ENCODE data around the gene JAKMIP2. TPM values are rescaled to one million over a fixed set of nuclear protein-coding genes. Genes with fewer than 3 reads are reported as not detected.

JAKMIP2 gene
- total RNA-seq, 1 donor from 2014 or later = 1.8 TPM

GRCh38 chr5:147742151-147742550 lies 40.4 kb downstream of the JAKMIP2 start:
- H3K27ac Mint-ChIP-seq (ENCODE audit: unreplicated experiment) = no peak overlapping the region
- H3K4me3 Mint-ChIP-seq (ENCODE audit: unreplicated experiment) = no peak overlapping the region
- peaks cover 6% of the 10 kb centered on the region for H3K4me1 Mint-ChIP-seq (ENCODE audit: unreplicated experiment)
- no peaks in the 10 kb centered on the region for H3K36me3 Mint-ChIP-seq (ENCODE audit: unreplicated experiment)
- no peak for TF ChIP-seq CTCF (IDR thresholded peaks at IDR 0.05)
- H3K27me3 Mint-ChIP-seq (ENCODE audit: unreplicated experiment) = no peaks in the 10 kb centered on the region
- no peaks in the 10 kb centered on the region for H3K9me3 Mint-ChIP-seq (ENCODE audit: unreplicated experiment)
- no peak for DNase-seq (ENCODE audit: extremely low spot score, unreplicated experiment)

GRCh38 chr5:147740864-147741263 lies 41.7 kb downstream of the JAKMIP2 start:
- Mint-ChIP-seq H3K4me3 (ENCODE audit: unreplicated experiment) (no peak overlapping the region), H3K9me3 (ENCODE audit: unreplicated experiment) (no peaks in the 10 kb centered on the region), H3K36me3 (ENCODE audit: unreplicated experiment) (no peaks in the 10 kb centered on the region), H3K27ac (ENCODE audit: unreplicated experiment) (no peak overlapping the region), H3K27me3 (ENCODE audit: unreplicated experiment) (no peaks in the 10 kb centered on the region), H3K4me1 (ENCODE audit: unreplicated experiment) (peaks cover 6% of the 10 kb centered on the region)
- no peak for DNase-seq (ENCODE audit: extremely low spot score, unreplicated experiment)
- TF ChIP-seq CTCF (IDR thresholded peaks at IDR 0.05) = no peak

- TF ChIP-seq CTCF (IDR thresholded peaks at IDR 0.05) = no peak
- Mint-ChIP-seq H3K4me1 (ENCODE audit: unreplicated experiment) (no peaks in the 10 kb centered on the region), H3K36me3 (ENCODE audit: unreplicated experiment) (no peaks in the 10 kb centered on the region), H3K4me3 (ENCODE audit: unreplicated experiment) (no peak overlapping the region), H3K27me3 (ENCODE audit: unreplicated experiment) (no peaks in the 10 kb centered on the region), H3K27ac (ENCODE audit: unreplicated experiment) (no peak overlapping the region), H3K9me3 (ENCODE audit: unreplicated experiment) (no peaks in the 10 kb centered on the region)
- DNase-seq (ENCODE audit: extremely low spot score, unreplicated experiment) = no peak
Observed at GRCh38 chr5:147737921-147738320, 44.6 kb downstream of the JAKMIP2 start.

GRCh38 chr5:147735621-147736125 lies 46.9 kb downstream of the JAKMIP2 start:
- Mint-ChIP-seq H3K27me3 (ENCODE audit: unreplicated experiment) (peaks cover 2% of the 10 kb centered on the region), H3K36me3 (ENCODE audit: unreplicated experiment) (no peaks in the 10 kb centered on the region), H3K4me3 (ENCODE audit: unreplicated experiment) (no peak overlapping the region), H3K27ac (ENCODE audit: unreplicated experiment) (no peak overlapping the region), H3K4me1 (ENCODE audit: unreplicated experiment) (no peaks in the 10 kb centered on the region), H3K9me3 (ENCODE audit: unreplicated experiment) (no peaks in the 10 kb centered on the region)
- no peak for TF ChIP-seq CTCF (IDR thresholded peaks at IDR 0.05)
- DNase-seq (ENCODE audit: extremely low spot score, unreplicated experiment) = no peak

GRCh38 chr5:147734894-147735293 lies 47.6 kb downstream of the JAKMIP2 start:
- Mint-ChIP-seq H3K9me3 (ENCODE audit: unreplicated experiment) (no peaks in the 10 kb centered on the region), H3K36me3 (ENCODE audit: unreplicated experiment) (no peaks in the 10 kb centered on the region), H3K27ac (ENCODE audit: unreplicated experiment) (no peak overlapping the region), H3K4me3 (ENCODE audit: unreplicated experiment) (no peak overlapping the region), H3K27me3 (ENCODE audit: unreplicated experiment) (peaks cover 2% of the 10 kb centered on the region), H3K4me1 (ENCODE audit: unreplicated experiment) (no peaks in the 10 kb centered on the region)
- no peak for TF ChIP-seq CTCF (IDR thresholded peaks at IDR 0.05)
- no peak for DNase-seq (ENCODE audit: extremely low spot score, unreplicated experiment)

All from osteocyte (in vitro differentiated cells).